HG02884 (cell line): ENCODE data around the gene OSBPL6.
"Not testable (repeated sequence)": the region's sequence is repeated elsewhere in the genome, so short reads cannot be mapped to it uniquely, and the experiment has no call there.

Experiments used
- ATAC-seq: cut with Tn5 transposase; IDR thresholded peaks from one replicate; pipeline ENCODE4 v1.9.1; 2021; ENCODE audit warnings: mild to moderate bottlenecking, moderate library complexity; ENCODE audit not compliant: unreplicated experiment

OSBPL6 gene

GRCh38 chr2:178333851-178334250 lies 139.5 kb downstream of the OSBPL6 start:
- no peak for ATAC-seq

- no peak for ATAC-seq
These were observed 140.9 kb downstream of the OSBPL6 start for GRCh38 chr2:178335230-178335629.

- no peak for ATAC-seq
These were observed 149.8 kb downstream of the OSBPL6 start for GRCh38 chr2:178344121-178344520.

DNA sequence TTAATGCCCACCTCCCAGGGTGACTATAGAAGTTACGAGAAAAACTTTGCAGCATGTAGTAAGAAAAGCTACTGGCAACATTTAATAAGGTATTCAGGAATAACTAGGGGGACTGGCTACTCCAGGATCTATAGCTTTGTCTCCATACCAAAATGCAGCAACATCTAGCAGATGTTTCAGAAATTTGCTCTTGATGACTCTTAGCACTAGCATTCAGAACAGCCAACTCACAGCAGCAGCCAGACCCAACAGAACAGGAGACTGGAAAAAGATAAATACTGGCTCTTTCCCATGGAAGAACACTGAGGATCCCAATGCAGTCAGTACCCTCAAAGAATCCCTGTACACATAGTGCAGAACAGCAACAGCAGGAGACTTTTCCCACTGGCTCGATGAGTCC lies 151.6 kb downstream of the OSBPL6 start:
- no peak for ATAC-seq

- ATAC-seq = no peak
These were observed 155.7 kb downstream of the OSBPL6 start for GRCh38 chr2:178350051-178350450.

GRCh38 chr2:178357704-178358103 lies 163.4 kb downstream of the OSBPL6 start:
- not testable (repeated sequence) for ATAC-seq

DNA sequence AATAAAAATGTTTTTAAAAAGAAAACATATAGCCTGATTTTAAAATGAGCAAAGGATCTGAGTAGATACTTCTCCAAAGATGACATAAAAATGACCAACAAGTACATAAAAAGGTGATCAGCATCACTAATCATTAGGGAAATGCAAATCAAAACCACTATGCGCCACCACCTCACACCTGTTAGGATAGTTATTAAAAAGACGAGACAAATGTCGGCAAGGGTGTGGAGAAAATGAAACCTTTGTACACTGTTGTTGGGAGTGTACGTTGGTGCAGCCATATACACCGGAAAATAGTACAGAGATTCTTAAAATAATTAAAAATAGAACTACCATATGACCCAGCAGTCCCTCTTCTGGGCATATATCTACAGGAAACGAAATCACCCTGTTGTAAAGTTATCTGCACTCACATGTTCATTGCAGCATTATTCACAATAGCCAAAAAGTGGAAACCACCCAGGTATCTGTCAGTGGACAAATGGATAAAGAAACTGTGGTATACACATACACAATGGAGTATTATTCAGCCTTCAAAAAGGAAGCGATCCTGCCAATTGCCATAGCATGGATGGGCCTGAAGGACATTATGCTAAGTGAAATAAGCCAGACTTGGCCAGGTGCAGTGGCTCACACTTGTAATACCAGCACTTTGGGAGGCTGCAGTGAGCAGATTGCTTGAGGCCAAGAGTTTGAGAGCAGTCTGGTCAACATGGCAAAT lies 165.0 kb downstream of the OSBPL6 start:
- ATAC-seq = no peak

- ATAC-seq = no peak
These were observed 167.3 kb downstream of the OSBPL6 start for GRCh38 chr2:178361588-178361987.

DNA sequence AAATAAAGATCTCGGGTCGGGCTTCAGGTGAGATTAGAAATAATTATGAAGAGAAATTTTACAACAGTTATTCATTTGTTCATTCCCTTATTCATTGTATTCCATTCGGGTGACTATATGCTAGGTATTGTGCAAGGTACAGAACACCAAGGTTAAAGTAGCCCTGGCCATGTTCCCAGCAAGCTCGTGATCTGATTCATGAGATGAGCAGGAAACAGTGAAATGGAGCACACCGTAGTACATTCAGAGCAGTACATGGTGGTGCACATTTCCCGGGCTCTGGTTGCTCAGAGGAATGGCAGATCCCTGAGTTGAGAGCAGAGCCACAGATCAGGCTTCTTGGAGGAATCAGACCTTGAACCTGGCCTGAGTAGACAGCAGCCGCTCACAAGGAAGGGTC lies 168.9 kb downstream of the OSBPL6 start:
- no peak for ATAC-seq

GRCh38 chr2:178365116-178365515 lies 170.8 kb downstream of the OSBPL6 start:
- ATAC-seq = no peak

DNA sequence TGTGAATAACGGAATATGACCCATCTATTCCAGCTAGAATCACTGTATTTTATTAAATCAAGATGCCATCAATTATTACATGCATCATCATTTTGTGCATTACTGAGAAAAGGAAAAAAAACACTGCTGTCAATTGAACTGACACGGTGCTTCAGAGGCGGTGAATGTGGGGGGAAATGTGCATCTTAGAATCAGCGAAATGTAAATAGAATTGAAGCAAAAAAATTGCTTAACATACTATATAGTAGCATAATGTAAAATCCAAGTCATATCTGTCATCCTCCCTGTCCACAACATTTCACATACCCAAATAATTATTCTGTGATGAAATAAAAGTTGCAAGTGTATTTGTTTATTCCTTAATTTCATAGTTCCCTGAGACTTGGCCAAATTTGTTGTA lies 172.1 kb downstream of the OSBPL6 start:
- no peak for ATAC-seq

DNA sequence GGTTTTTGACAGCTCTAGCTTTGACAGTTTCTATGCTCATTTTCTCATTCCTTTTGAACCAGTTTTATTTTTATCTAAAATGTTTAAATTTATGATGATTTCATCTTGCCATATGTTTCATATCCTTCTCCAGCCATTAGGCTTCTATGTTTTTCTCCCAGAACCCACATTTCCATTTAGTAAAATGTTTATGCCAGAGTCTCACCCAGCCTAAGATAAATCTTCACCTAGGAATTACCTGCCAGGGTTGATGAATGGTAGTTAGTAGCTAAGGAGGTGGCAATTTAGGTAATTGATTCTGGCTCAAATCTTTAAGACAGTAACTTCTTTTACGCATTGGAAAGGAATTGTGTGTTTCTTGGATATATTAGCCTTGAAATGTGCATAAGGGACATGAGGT lies 173.0 kb downstream of the OSBPL6 start:
- ATAC-seq = no peak

DNA sequence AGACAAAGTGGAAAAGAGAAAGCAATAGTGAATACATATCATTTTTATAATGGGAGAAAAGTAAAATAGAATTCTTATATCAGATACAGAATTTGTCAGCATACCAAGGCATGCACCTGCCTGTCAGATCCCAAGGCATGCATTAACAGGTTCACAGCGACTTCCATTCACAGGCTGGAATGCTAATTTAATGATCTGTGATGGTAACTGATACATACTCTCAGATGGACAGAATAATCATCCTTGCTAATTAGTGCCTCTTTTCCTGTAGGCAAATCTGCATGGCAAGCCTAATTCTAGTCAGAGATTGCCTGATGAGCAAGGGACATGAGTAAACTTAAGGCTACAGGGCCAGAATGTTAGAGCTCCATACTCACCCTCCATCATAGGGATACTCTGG lies 180.6 kb downstream of the OSBPL6 start:
- ATAC-seq = no peak

DNA sequence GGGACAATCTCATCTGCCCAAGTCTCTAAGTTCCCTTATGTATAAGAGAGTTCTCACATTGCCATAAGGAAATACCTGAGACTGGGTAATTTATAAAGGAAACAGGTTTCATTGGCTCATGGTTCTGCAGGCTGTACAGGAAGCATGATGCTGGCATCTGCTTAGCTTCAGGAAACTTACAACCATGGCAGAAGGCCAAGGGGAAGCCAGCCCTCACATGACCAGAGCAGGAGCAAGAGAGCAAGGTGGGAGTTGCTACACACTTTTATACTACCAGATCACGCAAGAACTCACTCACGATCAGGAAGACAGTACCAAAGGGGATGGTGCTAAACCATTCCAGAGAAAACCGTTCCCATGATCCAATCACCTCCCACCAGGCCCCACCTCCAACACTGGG lies 182.7 kb downstream of the OSBPL6 start:
- ATAC-seq = no peak

- ATAC-seq = no peak
These were observed 185.1 kb downstream of the OSBPL6 start for GRCh38 chr2:178379162-178380004.

DNA sequence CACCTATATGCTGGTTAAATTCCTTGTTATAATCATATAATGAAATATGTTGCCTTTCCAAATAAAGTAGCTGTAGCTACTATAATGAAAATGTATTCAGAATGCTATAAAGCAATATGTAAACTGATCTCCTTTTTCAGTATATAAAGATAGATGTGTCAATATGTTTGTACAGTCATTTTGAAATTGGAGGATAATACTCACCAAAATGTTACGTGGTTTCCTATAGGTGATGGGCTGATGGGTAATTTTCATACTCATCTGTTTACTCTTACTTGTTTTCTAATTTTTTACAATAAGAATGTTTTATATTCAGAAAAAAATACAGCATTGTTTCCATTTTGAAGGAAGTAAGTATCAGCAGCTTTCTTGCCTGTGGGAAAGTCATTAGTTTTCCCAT lies 186.5 kb downstream of the OSBPL6 start:
- no peak for ATAC-seq

DNA sequence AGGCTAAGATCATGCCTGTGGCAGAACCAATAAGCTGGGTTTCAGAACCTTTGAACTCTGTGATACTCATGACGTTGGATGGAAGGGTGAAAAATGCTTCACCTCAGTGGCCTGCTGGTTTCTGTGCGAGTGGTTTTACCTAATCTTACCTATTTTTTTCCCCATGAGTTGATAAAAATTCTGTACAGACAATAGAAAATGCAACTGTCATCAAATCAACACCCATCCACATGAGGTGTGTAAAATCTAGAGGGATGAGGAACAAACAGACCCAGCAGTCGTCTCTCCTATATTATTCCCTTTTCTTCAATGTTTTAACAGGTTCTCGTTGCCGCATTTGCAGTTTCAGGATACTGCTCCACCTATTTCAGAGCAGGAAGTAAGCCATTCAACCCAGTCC lies 189.4 kb downstream of the OSBPL6 start:
- ATAC-seq = no peak

DNA sequence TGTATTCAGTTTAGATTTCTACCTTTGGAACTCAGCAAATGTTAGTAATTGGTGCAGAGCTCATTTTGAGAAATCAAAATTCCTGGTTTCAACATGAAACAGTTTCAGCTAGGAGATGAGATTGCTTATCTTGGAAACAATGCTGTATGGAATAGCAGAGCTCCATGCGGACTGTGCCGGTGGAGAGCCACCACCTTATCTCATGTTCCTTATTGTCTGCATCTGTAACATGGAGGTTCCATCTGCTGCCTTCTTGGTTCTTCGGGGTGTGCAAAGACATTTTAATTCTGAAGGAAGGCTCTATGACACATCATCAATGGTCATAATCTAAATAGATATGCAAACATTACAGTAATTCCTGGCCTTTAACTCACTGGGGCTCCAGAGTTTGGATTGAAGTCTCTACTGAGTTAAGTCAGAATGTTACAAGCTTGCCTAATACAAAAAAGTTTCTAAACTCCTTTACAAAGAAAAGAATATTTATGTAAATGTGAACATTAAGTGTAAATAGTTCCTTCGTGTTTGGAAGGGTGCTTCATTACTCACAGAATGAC lies 191.4 kb downstream of the OSBPL6 start:
- ATAC-seq = no peak

DNA sequence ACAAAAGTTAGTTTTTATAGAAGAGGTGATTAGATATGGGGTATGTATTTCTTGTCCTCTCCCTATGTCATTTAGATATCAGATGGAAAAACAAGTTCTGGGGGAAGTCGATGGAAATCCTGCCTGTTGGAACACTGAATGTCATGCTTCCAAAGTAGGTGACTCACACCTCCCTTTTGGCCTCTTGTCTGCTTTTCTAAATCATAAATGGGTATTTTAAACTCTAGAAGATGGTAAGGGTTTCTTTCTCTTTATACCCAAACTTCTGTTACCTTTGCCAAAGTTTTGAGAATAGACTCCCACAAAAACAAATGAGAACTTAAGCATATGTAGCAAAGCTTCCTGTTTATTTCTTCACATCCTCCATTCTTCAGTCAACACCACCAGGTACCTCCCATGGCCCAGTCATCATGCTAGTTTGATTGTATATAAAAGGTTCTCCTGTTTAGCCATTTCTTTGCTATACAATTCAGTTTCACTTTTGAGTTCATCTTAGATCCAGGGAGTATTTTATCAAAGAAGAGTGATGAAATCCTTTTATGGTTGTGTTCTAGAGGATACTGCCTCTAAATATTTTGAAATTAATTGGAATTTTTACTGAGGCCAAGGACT lies 192.8 kb downstream of the OSBPL6 start:
- ATAC-seq = no peak

DNA sequence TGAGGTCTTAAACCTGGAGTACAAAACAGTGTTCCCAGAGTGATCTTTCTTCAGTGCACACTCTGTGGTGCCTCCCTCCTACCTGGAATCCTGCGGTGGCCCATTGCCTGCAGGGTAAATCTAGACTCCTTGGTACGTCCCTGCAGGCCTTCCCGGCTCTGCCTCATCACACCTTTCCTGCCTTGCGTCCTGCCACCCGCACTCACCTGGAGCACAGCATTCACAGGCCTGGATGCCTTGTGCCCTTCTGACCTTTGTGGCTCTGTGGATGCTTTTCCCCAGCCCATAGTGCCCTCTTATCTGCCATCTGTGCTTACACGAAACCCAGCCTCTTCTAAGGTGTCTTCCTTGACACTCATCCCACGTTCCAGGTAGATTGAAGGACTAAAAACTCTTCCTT lies 194.0 kb downstream of the OSBPL6 start:
- ATAC-seq = no peak

DNA sequence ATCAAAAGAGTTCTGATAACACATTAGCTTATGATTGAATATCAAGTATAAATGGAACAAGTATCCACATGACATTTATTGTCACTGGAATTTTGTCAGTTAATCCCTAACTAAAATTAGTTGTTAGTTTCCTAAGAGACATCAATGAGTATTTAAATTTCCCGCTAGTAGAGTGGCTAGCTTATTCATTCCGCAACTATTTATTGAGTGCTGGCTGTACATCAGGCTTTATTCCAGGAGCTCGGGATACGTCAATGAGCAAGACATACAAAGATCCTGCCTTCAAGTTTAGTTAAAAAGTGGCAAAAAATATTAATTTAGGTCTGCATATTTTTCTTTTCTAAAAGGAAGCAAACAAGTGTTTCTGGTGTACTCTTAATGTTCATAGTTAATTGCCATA lies 197.4 kb downstream of the OSBPL6 start:
- ATAC-seq = no peak

GRCh38 chr2:178392215-178392614 lies 197.9 kb downstream of the OSBPL6 start:
- ATAC-seq = no peak
